ENCODE measurements around the gene CARS2. TPM values are rescaled to one million over a fixed set of nuclear protein-coding genes. Genes with fewer than 3 reads are reported as not detected.

The CARS2 gene
- polyA plus RNA-seq, 1 donor (not counting 4 experiments of a cell fraction or from before 2014, with no cell fraction given), result 90.0 TPM

GRCh38 chr13:110723598-110723997 lies 17.7 kb upstream of the CARS2 start:
- Histone ChIP-seq H3K9ac (ENCODE audit: control insufficient read depth, extremely low read depth, insufficient read depth, low read length) (no peak overlapping the region), H3K4me1 (ENCODE audit: control insufficient read depth, extremely low read depth, insufficient read depth, low read length) (peaks cover 3% of the 10 kb centered on the region), H3K4me3 (ENCODE audit: control insufficient read depth in 2 of 3, extremely low read depth in 1 of 3, insufficient read depth in 2 of 3, low read depth in 1 of 3, low read length in 3 of 3) (no peak overlapping the region), H3K36me3 (ENCODE audit: control insufficient read depth in 2 of 2, extremely low read depth in 1 of 2, insufficient read depth in 2 of 2, low read length in 2 of 2) (peaks cover 1 to 5% of the 10 kb centered on the region in 2 experiments), H3K79me2 (ENCODE audit: control insufficient read depth, insufficient read depth, low read length) (peaks cover 19% of the 10 kb centered on the region), H2AFZ (ENCODE audit: control insufficient read depth, low read length) (no peak overlapping the region), H3K9me3 (ENCODE audit: control insufficient read depth, low read depth, low read length) (no peaks in the 10 kb centered on the region), H4K20me1 (ENCODE audit: control insufficient read depth, extremely low read depth, insufficient read depth, low read length) (no peaks in the 10 kb centered on the region), H3K27ac (ENCODE audit: control insufficient read depth, insufficient read depth, low read length) (no peak overlapping the region), H3K27me3 (ENCODE audit: control insufficient read depth, extremely low read depth, insufficient read depth, low read length) (no peaks in the 10 kb centered on the region), H3K9me1 (ENCODE audit: control insufficient read depth, extremely low read depth, insufficient read depth, low read length) (no peaks in the 10 kb centered on the region), H3K4me2 (ENCODE audit: control insufficient read depth, extremely low read depth, insufficient read depth, low read depth, low read length) (no peak overlapping the region)
- DNase-seq (ENCODE audit: low read depth, low spot score), result no peak
- dilution Hi-C loops (cut with MboI; ENCODE audit: extremely low pct_ligation_motif_present, low sequenced_read_pairs), result no loop called here
- no peak for FAIRE-seq
- TF ChIP-seq, protein P1, sequence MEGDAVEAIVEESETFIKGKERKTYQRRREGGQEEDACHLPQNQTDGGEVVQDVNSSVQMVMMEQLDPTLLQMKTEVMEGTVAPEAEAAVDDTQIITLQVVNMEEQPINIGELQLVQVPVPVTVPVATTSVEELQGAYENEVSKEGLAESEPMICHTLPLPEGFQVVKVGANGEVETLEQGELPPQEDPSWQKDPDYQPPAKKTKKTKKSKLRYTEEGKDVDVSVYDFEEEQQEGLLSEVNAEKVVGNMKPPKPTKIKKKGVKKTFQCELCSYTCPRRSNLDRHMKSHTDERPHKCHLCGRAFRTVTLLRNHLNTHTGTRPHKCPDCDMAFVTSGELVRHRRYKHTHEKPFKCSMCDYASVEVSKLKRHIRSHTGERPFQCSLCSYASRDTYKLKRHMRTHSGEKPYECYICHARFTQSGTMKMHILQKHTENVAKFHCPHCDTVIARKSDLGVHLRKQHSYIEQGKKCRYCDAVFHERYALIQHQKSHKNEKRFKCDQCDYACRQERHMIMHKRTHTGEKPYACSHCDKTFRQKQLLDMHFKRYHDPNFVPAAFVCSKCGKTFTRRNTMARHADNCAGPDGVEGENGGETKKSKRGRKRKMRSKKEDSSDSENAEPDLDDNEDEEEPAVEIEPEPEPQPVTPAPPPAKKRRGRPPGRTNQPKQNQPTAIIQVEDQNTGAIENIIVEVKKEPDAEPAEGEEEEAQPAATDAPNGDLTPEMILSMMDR (optimal IDR thresholded peaks at IDR 0.05 in 1 of 3, IDR thresholded peaks at IDR 0.05 in 1 of 3, conservative IDR thresholded peaks at IDR 0.05 in 1 of 3; ENCODE audit: extremely low read depth in 1 of 3, insufficient read depth in 2 of 3, low read length in 3 of 3), result no peak
- TF ChIP-seq EZH2 (IDR thresholded peaks at IDR 0.05; ENCODE audit: low read length), result no peak

DNA sequence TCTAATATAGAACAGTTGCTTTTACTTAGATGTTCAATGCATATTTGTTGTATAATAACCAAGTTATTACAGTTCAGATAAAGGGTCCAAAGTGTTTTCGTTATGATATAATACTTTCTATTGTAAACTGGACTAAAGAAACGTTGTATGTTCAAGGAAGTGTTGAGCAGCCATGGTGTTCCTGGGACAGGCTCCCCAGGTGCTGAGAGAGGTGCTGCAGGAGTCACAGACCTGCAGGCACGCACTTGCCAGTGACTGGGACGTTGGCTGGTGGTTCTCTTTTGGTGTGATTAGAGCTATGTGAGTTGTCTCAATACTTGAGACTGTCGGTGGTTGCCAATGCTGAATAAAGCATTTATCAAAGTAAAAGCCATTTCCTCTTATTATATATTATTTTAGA lies 17.1 kb upstream of the CARS2 start:
- Histone ChIP-seq H3K9me3 (ENCODE audit: control insufficient read depth, low read depth, low read length) (no peaks in the 10 kb centered on the region), H3K9me1 (ENCODE audit: control insufficient read depth, extremely low read depth, insufficient read depth, low read length) (no peaks in the 10 kb centered on the region), H4K20me1 (ENCODE audit: control insufficient read depth, extremely low read depth, insufficient read depth, low read length) (no peaks in the 10 kb centered on the region), H3K4me3 (ENCODE audit: control insufficient read depth in 2 of 3, extremely low read depth in 1 of 3, insufficient read depth in 2 of 3, low read depth in 1 of 3, low read length in 3 of 3) (no peak overlapping the region), H2AFZ (ENCODE audit: control insufficient read depth, low read length) (no peak overlapping the region), H3K27ac (ENCODE audit: control insufficient read depth, insufficient read depth, low read length) (no peak overlapping the region), H3K79me2 (ENCODE audit: control insufficient read depth, insufficient read depth, low read length) (peaks cover 24% of the 10 kb centered on the region), H3K9ac (ENCODE audit: control insufficient read depth, extremely low read depth, insufficient read depth, low read length) (no peak overlapping the region), H3K4me1 (ENCODE audit: control insufficient read depth, extremely low read depth, insufficient read depth, low read length) (peaks cover 5% of the 10 kb centered on the region), H3K36me3 (ENCODE audit: control insufficient read depth in 2 of 2, extremely low read depth in 1 of 2, insufficient read depth in 2 of 2, low read length in 2 of 2) (peaks cover 1 to 5% of the 10 kb centered on the region in 2 experiments), H3K27me3 (ENCODE audit: control insufficient read depth, extremely low read depth, insufficient read depth, low read length) (no peaks in the 10 kb centered on the region), H3K4me2 (ENCODE audit: control insufficient read depth, extremely low read depth, insufficient read depth, low read depth, low read length) (no peak overlapping the region)
- TF ChIP-seq EZH2 (IDR thresholded peaks at IDR 0.05; ENCODE audit: low read length), result no peak
- FAIRE-seq (no peak), DNase-seq (ENCODE audit: low read depth, low spot score) (no peak)
- dilution Hi-C loops (cut with MboI; ENCODE audit: extremely low pct_ligation_motif_present, low sequenced_read_pairs), result no loop called here

GRCh38 chr13:110719036-110719710 lies 13.3 kb upstream of the CARS2 start:
- FAIRE-seq (no peak), DNase-seq (ENCODE audit: low read depth, low spot score) (no peak)
- Histone ChIP-seq H3K9me3 (ENCODE audit: control insufficient read depth, low read depth, low read length) (no peaks in the 10 kb centered on the region), H3K4me1 (ENCODE audit: control insufficient read depth, extremely low read depth, insufficient read depth, low read length) (peaks cover 5% of the 10 kb centered on the region), H3K79me2 (ENCODE audit: control insufficient read depth, insufficient read depth, low read length) (peaks cover 51% of the 10 kb centered on the region), H3K9me1 (ENCODE audit: control insufficient read depth, extremely low read depth, insufficient read depth, low read length) (no peaks in the 10 kb centered on the region), H3K36me3 (ENCODE audit: control insufficient read depth in 2 of 2, extremely low read depth in 1 of 2, insufficient read depth in 2 of 2, low read length in 2 of 2) (peaks cover 1 to 5% of the 10 kb centered on the region in 2 experiments), H3K9ac (ENCODE audit: control insufficient read depth, extremely low read depth, insufficient read depth, low read length) (no peak overlapping the region), H3K4me2 (ENCODE audit: control insufficient read depth, extremely low read depth, insufficient read depth, low read depth, low read length) (no peak overlapping the region), H4K20me1 (ENCODE audit: control insufficient read depth, extremely low read depth, insufficient read depth, low read length) (no peaks in the 10 kb centered on the region), H3K4me3 (ENCODE audit: control insufficient read depth in 2 of 3, extremely low read depth in 1 of 3, insufficient read depth in 2 of 3, low read depth in 1 of 3, low read length in 3 of 3) (no peak overlapping the region), H2AFZ (ENCODE audit: control insufficient read depth, low read length) (no peak overlapping the region), H3K27me3 (ENCODE audit: control insufficient read depth, extremely low read depth, insufficient read depth, low read length) (no peaks in the 10 kb centered on the region), H3K27ac (ENCODE audit: control insufficient read depth, insufficient read depth, low read length) (no peak overlapping the region)
- dilution Hi-C loops (cut with MboI; ENCODE audit: extremely low pct_ligation_motif_present, low sequenced_read_pairs), result no loop called here
- TF ChIP-seq, protein P1 (optimal IDR thresholded peaks at IDR 0.05 in 1 of 3, IDR thresholded peaks at IDR 0.05 in 1 of 3, conservative IDR thresholded peaks at IDR 0.05 in 1 of 3; ENCODE audit: extremely low read depth in 1 of 3, insufficient read depth in 2 of 3, low read length in 3 of 3), result no peak
- no peak for TF ChIP-seq EZH2 (IDR thresholded peaks at IDR 0.05; ENCODE audit: low read length)
